Neural progenitor cell (in vitro differentiated cells): ENCODE data around the gene TMEM52B. TPM values are rescaled to one million over a fixed set of nuclear protein-coding genes. Genes with fewer than 3 reads are reported as not detected.

Source experiments
- DNase-seq: peaks from one replicate; pipeline ENCODE4 v3.0.0-alpha.2; 2016; ENCODE audit warnings: low spot score
- H2AFZ ChIP-seq: fragments of 200-600 bp; sonication (generic); replicated peaks from 2 replicates; pipeline ENCODE4 v1.6.1; 2016; ENCODE audit warnings: antibody characterized with exemption
- H3F3A ChIP-seq: fragments of 200-600 bp; sonication (generic); 2 replicates; pipeline ENCODE4 v1.6.1; 2016; ENCODE audit warnings: antibody characterized with exemption, low read depth
- H3K27ac ChIP-seq: fragments of 200-600 bp; sonication (generic); 2 replicates; pipeline ENCODE4 v1.5.1; 2016; ENCODE audit warnings: mild to moderate bottlenecking
- H3K27me3 ChIP-seq: fragments of 200-600 bp; sonication (generic); 2 replicates; pipeline ENCODE4 v1.6.1; 2016; ENCODE audit warnings: mild to moderate bottlenecking, moderate library complexity
- H3K36me3 ChIP-seq: fragments of 200-600 bp; sonication (generic); 2 replicates; pipeline ENCODE4 v1.5.1; 2016
- H3K4me1 ChIP-seq: fragments of 200-600 bp; sonication (generic); 2 replicates; pipeline ENCODE4 v1.6.1; 2016; ENCODE audit warnings: mixed run types
- H3K4me2 ChIP-seq: fragments of 200-600 bp; sonication (generic); 2 replicates; pipeline ENCODE4 v1.6.1; 2016
- H3K4me3 ChIP-seq: fragments of 200-600 bp; sonication (generic); 2 replicates; pipeline ENCODE4 v1.5.1; 2016
- H3K79me2 ChIP-seq: fragments of 200-600 bp; sonication (generic); 2 replicates; pipeline ENCODE4 v1.6.1; 2016; ENCODE audit warnings: low read depth
- H3K9ac ChIP-seq: fragments of 200-600 bp; sonication (generic); 2 replicates; pipeline ENCODE4 v1.6.1; 2016
- H3K9me3 ChIP-seq: fragments of 200-600 bp; sonication (generic); 2 replicates; pipeline ENCODE4 v1.5.1; 2016; ENCODE audit warnings: low read depth
- H4K20me1 ChIP-seq: fragments of 200-600 bp; sonication (generic); 2 replicates; pipeline ENCODE4 v1.6.1; 2016; ENCODE audit warnings: low read depth
- H3K27ac Mint-ChIP-seq: 3 replicates; pipeline ENCODE4 v1.8.0; 2021; ENCODE audit warnings: mixed read lengths
- H3K27me3 Mint-ChIP-seq: 2 replicates; pipeline ENCODE4 v1.8.0; 2022; ENCODE audit warnings: low read depth, mild to moderate bottlenecking, inconsistent platforms, moderate library complexity, mixed read lengths; ENCODE audit not compliant: insufficient read depth
- H3K36me3 Mint-ChIP-seq: 3 replicates; pipeline ENCODE4 v1.8.0; 2021; ENCODE audit warnings: mixed read lengths
- H3K4me1 Mint-ChIP-seq: 3 replicates; pipeline ENCODE4 v1.8.0; 2021; ENCODE audit warnings: mixed read lengths
- H3K4me3 Mint-ChIP-seq: 3 replicates; pipeline ENCODE4 v1.8.0; 2021; ENCODE audit warnings: mild to moderate bottlenecking, moderate library complexity, mixed read lengths
- H3K9me3 Mint-ChIP-seq: 3 replicates; pipeline ENCODE4 v1.8.0; 2020; ENCODE audit warnings: mixed read lengths
- EZH2 ChIP-seq: fragments of 200-600 bp; sonication (generic); IDR thresholded peaks from 2 replicates; pipeline ENCODE4 v1.6.1; 2017; ENCODE audit warnings: antibody characterized with exemption, mild to moderate bottlenecking, moderate library complexity
- EZH2phosphoT487 ChIP-seq: fragments of 200-600 bp; sonication (generic); IDR thresholded peaks from 2 replicates; pipeline ENCODE4 v1.6.1; 2017; ENCODE audit warnings: antibody characterized with exemption
- total RNA-seq: library from RNA; depleted of rRNA; stranded (reverse); fragments of >200 nt; gene quantifications from 2 replicates; pipeline ENCODE4 v1.2.3, GENCODE V29; 2015; ENCODE audit warnings: low replicate concordance
- TF ChIP-seq, protein P1 (sequence below): fragments of 200-600 bp; sonication (generic); IDR thresholded peaks from 2 replicates; pipeline ENCODE4 v1.5.1; 2017; ENCODE audit warnings: antibody characterized with exemption, mild to moderate bottlenecking

Gene TMEM52B
- total RNA-seq, 1 donor from 2014 or later, result not detected

DNA sequence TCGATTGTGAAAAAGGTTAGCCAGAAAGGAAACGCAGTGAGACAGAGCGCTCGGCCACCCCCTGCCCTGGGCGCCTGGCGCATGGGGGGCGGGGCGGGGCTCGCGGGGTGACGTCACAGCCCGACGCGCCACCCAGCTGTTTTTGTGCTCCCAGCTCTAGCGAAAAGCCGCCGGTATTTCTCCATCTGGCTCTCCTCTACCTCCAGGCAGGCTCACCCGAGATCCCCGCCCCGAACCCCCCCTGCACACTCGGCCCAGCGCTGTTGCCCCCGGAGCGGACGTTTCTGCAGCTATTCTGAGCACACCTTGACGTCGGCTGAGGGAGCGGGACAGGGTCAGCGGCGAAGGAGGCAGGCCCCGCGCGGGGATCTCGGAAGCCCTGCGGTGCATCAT, 33.9 kb downstream of the TMEM52B start, which contains the start of gene GABARAPL1:
Gene GABARAPL1, plus strand, starts transcription at position 139 of the 393 bp plus-strand sequence. Its CDS starts 253 bp downstream, at position 392.
- Histone ChIP-seq H3K4me2 (peak within 1 kb of the TSS; percentile 88), H3K36me3 (no peaks in the 10 kb centered on the region), H3K4me3 (peak within 1 kb of the TSS; percentile 76), H3K27ac (peak within 1 kb of the TSS; percentile 68), H2AFZ (peak within 1 kb of the TSS; percentile 81), H3K79me2 (peaks cover 28% of the 10 kb centered on the region), H3K27me3 (no peaks in the 10 kb centered on the region), H3F3A (peaks cover 30% of the 10 kb centered on the region), H3K4me1 (peaks cover 7% of the 10 kb centered on the region), H3K9ac (peak within 1 kb of the TSS; percentile 25), H3K9me3 (no peaks in the 10 kb centered on the region), H4K20me1 (peaks cover 18% of the 10 kb centered on the region)
- H3K4me1 Mint-ChIP-seq, result peaks cover 16% of the 10 kb centered on the region
- H3K9me3 Mint-ChIP-seq, result no peaks in the 10 kb centered on the region
- peak within 1 kb of the TSS; percentile 63 for H3K27ac Mint-ChIP-seq
- peak within 1 kb of the TSS; percentile 95 for H3K4me3 Mint-ChIP-seq
- TF ChIP-seq, protein P1, sequence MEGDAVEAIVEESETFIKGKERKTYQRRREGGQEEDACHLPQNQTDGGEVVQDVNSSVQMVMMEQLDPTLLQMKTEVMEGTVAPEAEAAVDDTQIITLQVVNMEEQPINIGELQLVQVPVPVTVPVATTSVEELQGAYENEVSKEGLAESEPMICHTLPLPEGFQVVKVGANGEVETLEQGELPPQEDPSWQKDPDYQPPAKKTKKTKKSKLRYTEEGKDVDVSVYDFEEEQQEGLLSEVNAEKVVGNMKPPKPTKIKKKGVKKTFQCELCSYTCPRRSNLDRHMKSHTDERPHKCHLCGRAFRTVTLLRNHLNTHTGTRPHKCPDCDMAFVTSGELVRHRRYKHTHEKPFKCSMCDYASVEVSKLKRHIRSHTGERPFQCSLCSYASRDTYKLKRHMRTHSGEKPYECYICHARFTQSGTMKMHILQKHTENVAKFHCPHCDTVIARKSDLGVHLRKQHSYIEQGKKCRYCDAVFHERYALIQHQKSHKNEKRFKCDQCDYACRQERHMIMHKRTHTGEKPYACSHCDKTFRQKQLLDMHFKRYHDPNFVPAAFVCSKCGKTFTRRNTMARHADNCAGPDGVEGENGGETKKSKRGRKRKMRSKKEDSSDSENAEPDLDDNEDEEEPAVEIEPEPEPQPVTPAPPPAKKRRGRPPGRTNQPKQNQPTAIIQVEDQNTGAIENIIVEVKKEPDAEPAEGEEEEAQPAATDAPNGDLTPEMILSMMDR, result no peak
- TF ChIP-seq EZH2 (no peak), EZH2phosphoT487 (no peak)
- DNase-seq, result peak; percentile 85
- H3K36me3 Mint-ChIP-seq, result no peaks in the 10 kb centered on the region
- H3K27me3 Mint-ChIP-seq, result peaks cover 9% of the 10 kb centered on the region

DNA sequence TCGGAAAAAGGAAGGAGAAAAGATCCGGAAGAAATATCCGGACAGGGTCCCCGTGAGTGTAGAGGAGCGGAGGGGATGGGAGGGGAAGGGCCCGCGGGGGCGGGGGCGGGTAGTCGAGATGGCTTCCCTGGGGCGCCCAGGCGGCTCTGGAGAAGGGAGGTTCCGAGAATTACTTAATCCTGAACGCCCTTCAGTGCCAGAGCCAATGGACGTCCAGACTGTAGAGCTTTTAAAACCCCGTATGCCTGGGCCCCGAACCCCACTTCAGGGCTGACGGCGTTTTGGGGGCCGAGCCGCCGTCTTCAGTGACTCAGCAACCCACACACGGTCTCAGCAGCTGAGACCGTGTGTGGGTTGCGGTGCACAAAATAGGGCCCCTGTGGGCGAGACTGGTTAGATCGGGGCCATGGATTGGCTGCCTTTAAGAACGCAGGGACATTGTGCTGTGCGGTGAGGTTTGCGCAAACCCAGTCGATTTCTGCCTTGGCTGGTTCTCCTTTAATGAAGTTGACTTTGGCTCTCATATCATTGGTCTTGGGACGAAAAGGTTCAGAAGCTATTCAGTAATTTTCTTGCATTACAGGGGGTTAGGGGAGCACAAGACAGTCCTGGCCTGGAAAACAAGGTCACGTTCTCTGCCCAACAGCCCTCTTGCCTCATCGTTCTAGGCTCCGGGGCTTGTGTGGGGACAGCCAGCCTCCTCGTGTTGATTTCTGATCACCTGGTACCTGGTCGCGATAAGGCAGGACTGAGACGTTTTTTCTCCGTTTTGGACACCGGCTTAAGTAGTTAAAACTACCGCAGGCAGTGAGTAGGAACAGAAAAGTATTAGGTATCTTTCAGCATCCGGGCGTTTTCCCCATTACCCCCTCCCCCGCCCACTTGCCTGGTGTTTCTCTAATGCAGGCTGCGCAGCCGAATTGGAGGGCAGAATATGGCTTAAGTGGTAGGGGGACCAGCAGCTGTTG, 34.6 kb downstream of the TMEM52B start:
- Histone ChIP-seq H2AFZ (peak overlapping the region; percentile 81), H3K9me3 (no peaks in the 10 kb centered on the region), H4K20me1 (peaks cover 18% of the 10 kb centered on the region), H3K4me2 (peak overlapping the region; percentile 88), H3K4me1 (peaks cover 7% of the 10 kb centered on the region), H3K36me3 (no peaks in the 10 kb centered on the region), H3K4me3 (peak overlapping the region; percentile 76), H3K9ac (peak overlapping the region; percentile 25), H3K27me3 (no peaks in the 10 kb centered on the region), H3F3A (peaks cover 30% of the 10 kb centered on the region), H3K27ac (peak overlapping the region; percentile 68), H3K79me2 (peaks cover 28% of the 10 kb centered on the region)
- Mint-ChIP-seq H3K4me3 (peak overlapping the region; percentile 95), H3K9me3 (no peaks in the 10 kb centered on the region), H3K36me3 (peaks cover 3% of the 10 kb centered on the region), H3K27me3 (peaks cover 9% of the 10 kb centered on the region), H3K4me1 (peaks cover 16% of the 10 kb centered on the region), H3K27ac (peak overlapping the region; percentile 40)
- TF ChIP-seq, protein P1, result no peak
- no peak for TF ChIP-seq EZH2
- TF ChIP-seq EZH2phosphoT487, result no peak
- DNase-seq, result peak; percentile 72

DNA sequence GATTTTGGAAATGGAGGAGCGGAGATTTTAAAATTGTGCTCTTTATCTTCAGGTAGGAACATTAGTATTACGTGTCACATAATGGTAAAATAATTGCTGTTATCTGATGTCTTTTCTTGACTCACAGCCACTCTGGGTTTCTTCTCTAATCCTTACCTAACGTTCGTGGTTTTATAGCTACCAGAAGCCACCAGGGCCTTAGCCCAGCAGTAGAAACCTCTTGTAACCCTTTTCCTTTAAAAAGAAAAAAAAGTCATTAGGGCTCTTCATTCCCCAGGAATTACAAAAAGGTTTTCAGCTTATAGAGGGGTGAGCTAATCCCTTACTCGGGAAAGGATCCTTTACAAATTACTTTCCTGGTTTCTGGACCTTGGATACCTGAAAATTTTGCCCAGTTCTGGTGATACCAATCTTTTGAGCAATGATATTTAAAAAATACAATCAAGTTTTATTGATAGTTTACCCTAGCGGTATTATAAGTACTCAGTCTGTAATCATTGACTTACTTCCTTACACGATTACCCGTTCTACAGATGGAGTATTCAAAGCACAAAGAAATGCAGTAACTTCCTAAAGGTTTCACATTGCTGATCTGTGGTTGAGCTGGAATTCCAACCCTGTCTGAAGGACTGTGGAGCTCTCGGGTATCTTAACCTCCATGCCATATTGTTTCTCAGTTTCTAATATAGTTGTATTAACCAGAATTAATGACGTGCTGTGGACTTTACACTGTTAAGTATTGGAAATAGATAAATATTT, 35.5 kb downstream of the TMEM52B start:
- TF ChIP-seq, protein P1, result no peak
- TF ChIP-seq EZH2, result no peak
- TF ChIP-seq EZH2phosphoT487, result no peak
- no peak overlapping the region for H3K27ac Mint-ChIP-seq
- no peaks in the 10 kb centered on the region for H3K9me3 Mint-ChIP-seq
- no peak overlapping the region for H3K9ac ChIP-seq
- peak overlapping the region; percentile 95 for H3K4me3 Mint-ChIP-seq
- H3K79me2 ChIP-seq, result peaks cover 28% of the 10 kb centered on the region
- H3F3A ChIP-seq, result peaks cover 30% of the 10 kb centered on the region
- H3K27me3 ChIP-seq, result no peaks in the 10 kb centered on the region
- peaks cover 3% of the 10 kb centered on the region for H3K36me3 Mint-ChIP-seq
- no peak overlapping the region for H3K27ac ChIP-seq
- no peaks in the 10 kb centered on the region for H3K36me3 ChIP-seq
- peak overlapping the region; percentile 88 for H3K4me2 ChIP-seq
- H4K20me1 ChIP-seq, result peaks cover 18% of the 10 kb centered on the region
- peaks cover 7% of the 10 kb centered on the region for H3K4me1 ChIP-seq
- no peaks in the 10 kb centered on the region for H3K9me3 ChIP-seq
- peak overlapping the region; percentile 81 for H2AFZ ChIP-seq
- peak; percentile 25 for DNase-seq
- H3K4me1 Mint-ChIP-seq, result peaks cover 16% of the 10 kb centered on the region
- H3K4me3 ChIP-seq, result peak overlapping the region; percentile 76
- H3K27me3 Mint-ChIP-seq, result peaks cover 9% of the 10 kb centered on the region
